Measurements from ENCODE around the gene ACBD6.
"Not testable (repeated sequence)": the region's sequence is repeated elsewhere in the genome, so short reads cannot be mapped to it uniquely, and the experiment has no call there.

ACBD6 gene

DNA sequence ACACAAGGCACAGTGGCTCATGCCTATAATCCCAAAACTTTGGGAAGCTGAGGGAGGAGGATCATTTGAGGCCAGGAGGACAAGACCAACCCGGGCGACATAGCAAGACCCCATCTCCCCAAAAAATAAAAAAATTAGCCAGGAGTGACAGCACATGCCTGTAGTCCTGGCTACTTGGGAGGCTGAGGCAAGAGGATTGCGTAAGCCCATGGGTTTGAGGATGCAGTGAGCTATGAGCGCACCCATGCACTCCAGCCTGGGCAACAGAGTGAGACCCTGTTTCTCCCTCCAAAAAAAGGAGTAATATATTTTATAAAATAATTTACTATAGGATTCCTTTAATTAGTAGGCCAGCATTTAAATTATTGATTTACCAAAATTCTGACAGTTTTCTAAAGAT is 89.8 kb downstream of the ACBD6 start:
- no peak for DNase-seq

DNA sequence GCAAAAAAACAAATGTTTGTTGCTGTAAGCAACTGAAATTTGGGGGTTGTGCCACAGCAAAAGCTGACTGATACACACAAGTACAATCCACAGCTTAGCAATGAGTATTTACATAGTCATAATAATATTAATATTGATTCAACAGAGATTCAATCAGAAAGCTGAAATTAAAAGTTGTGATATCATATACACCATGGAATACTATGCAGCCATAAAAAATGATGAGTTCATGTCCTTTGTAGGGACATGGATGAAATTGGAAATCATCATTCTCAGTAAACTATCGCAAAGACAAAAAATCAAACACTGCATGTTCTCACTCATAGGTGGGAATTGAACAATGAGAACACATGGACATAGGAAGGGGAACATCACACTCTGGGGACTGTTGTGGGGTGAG is 94.2 kb downstream of the ACBD6 start:
- DNase-seq, result not testable (repeated sequence)

DNA sequence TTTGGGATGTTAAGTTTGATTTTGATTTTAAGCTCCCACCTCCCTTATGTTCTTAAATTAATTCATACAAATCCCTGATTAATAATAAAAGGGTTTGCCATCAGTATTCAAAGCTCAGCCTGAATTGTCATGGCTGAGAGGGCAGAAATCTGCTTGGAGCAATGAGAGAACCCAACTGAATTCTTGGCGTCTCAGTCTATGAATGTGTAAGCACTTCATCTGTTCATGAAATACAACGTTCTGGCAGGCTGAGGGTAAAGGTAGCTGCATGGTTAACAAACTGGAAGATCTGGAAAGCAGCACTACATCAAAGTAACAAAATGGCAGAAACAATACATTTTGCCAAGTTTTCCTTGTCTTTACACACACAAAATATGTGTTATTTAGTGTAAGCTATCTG is 95.3 kb downstream of the ACBD6 start:
- DNase-seq, result no peak

DNA sequence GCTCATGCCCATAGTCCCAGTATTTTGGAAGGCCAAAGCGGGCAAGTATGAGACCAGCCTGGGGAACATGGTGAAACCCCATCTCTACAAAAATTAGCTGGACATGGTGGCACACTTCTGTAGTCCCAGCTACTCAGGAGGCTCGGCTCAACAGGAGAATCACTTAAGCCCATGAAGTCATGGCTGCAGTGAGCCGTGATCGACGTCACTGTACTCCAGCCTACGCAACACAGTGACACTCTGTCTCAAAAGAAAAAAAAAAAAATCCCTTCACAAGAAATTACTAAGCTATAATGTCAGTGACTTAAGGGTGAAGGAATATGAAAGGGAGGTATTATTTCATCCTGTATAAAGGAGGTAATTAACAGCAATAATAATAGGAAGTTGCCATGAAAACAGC is 99.8 kb downstream of the ACBD6 start:
- DNase-seq, result no peak

DNA sequence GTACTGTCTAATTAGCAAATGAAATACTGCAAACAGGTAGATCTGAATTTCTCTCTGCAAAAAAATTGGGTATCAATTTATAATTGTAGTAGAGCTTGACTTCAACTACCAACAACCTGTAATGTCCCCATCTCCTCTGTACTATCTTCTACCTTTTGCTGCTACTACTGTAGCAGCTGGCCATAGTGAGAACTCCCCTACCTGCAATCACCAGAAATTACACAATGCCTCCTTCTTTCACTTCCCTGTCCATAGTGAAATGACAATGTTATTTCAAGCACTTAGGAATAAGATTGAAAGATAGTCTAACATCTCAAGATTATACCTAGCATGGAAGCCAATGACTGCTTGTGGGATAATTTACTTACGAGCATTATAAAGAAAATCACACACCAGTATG is 100.4 kb downstream of the ACBD6 start:
- no peak for DNase-seq

DNA sequence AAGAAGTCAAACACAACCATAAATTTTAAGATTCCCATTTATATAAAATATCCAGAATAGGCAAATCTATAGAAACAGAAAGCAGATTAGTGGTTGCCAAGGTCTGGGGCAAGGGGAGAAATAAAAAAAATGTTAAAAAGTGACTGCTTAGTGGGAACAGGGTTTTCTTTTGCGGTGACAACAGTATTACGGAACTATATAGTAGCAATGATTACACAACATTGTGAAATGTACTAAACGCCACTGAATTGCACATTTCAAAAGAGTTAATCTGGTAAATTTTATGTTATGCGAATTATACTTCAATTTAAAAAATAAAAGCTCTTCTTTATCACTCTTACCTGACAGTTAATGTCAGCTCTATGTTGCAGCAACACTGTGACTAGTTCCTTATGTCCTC is 105.2 kb downstream of the ACBD6 start:
- no peak for DNase-seq

DNA sequence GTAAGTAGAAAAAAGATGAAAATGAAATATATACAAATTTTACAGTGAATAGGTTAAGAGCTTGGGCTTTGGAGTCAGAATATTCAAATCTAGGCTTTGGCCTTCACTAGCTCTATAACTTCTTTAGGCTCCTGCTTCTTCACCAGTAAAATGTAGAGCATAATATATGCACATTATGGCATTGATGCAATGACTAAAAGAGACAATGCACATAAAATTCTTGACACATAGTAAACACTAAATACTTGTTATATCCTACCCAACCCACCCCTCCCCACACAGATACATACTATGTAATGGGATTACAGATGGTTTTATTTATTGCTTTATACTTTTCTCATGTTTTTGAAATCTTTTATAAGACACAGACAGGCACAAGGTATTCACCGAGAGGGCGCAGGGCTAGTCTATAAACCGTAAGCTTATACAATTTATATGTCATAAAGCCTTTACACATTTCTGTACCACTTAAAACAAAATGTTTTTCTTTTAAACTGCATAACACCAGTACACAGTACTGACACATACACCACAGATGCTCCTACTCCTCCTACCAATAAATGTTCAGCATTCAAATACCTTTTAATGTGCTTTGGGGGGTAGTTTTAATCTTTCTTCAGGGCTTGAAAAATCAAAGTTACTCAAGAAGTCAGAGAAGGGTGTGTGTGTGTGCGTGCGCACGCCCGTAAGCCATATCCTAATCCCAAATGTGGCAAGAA is 109.8 kb downstream of the ACBD6 start:
- DNase-seq, result no peak

DNA sequence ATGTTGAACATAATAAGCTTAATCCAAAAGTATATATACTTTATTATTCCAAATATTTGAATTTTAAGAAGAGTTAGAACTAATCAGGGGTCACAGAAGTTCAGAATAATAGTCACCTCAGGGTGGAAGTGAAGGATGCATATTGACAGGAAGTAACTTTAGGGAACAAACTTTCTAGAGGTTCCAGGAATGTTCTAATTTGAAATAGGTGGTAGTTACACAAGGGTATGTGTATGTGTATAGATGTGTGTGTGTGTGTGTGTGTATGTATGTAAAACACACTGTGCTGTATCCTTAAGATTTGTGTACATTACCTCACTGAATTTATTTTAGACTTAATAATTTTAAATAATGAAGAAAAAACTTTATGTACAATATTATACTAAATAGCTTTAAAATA is 110.4 kb downstream of the ACBD6 start:
- no peak for DNase-seq

DNA sequence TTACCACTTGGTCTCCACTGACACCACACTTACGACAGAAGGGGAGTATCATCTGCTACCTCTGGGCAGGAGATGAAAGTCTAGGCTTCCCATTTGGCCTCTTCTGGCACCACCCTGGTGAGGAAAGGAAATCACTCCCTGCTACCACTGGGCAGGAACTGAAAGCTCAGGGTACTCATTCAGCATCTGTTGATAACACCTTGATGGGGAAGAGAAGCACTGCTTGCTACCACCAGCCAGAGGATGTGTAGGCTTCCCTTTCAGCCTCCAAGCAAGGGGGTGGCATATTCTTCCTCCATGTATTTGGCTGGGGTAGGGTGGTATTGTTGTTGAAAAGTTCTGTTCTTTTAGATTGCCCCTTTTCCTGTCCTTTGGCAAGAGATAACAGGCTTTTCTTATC is 115.0 kb downstream of the ACBD6 start:
- DNase-seq, result no peak

DNA sequence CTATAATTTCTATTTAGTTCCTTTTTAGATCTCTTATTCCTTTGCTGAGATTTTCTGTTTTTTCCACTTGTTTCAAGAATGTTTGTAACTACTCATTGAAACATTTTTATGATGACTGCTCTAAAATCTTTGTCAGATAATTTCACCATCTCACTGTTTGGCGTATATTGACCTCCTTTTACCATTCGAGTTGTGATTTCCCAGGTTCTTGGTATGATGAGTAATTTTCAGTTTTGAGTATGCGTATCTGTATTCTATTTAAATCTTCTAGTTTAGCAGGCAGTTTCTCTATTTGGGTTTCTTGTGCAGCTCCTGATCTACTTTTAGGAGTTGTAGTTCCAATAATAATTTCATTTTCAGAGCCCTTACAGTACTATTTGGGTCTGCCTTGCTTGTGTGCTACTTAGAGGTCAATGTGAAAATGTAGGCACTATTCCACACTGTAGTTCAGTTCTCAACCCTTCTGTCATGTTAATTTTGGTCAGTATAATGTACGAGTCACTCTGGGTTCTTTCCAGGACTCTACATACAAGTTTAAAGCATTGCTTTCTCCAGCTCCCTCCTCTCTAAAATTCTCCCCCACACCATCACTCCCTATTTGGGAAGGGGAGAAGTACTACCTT is 115.5 kb downstream of the ACBD6 start:
- no peak for DNase-seq

DNA sequence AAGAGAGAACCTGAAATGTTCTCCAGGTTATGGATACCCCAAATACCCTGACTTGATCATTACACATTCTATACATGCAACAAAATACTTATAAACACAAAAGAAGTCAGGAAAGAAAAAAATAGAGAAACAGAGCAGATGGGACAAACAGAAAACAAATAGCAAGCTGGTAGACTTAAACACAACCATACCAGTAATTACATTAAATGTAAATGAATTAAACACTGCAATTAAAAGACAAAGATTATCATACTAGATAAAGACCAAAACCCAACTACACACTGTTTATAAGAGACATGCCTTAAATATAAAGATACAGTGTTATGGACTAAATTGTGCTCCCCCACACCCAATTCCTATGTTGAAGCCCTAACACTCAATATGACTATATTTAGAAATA is 117.2 kb downstream of the ACBD6 start:
- no peak for DNase-seq

DNA sequence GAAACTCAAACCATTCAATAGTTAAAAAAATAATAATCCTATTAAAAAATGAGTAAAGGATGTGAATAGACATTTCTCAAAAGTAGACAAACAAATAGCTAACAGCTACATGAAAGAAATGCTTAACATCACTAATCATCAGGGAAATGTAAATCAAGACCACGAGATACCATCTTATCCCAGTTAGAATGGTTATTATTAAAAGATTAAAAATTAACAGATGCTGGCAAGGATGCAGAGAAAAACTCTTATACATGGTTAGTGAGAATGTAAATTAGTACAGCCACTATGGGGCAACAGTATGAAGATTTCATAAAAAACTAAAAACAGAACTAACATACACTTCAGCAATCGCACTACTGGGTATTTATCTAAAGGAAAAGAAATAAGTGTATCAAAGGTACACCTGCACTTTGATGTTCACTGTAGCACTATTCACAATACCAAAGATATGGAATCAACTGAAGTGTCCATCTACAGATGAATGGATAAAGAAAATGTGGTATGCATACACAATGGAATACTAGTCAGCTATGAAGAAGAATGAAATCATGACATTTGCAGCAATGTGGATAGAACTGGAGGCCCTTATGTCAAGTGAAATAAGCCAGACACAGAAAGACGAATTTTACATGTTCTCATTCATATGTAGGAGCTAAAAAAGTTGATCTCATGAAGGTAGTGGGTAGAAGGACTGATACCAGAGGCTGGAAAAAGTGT is 117.9 kb downstream of the ACBD6 start:
- DNase-seq, result no peak

DNA sequence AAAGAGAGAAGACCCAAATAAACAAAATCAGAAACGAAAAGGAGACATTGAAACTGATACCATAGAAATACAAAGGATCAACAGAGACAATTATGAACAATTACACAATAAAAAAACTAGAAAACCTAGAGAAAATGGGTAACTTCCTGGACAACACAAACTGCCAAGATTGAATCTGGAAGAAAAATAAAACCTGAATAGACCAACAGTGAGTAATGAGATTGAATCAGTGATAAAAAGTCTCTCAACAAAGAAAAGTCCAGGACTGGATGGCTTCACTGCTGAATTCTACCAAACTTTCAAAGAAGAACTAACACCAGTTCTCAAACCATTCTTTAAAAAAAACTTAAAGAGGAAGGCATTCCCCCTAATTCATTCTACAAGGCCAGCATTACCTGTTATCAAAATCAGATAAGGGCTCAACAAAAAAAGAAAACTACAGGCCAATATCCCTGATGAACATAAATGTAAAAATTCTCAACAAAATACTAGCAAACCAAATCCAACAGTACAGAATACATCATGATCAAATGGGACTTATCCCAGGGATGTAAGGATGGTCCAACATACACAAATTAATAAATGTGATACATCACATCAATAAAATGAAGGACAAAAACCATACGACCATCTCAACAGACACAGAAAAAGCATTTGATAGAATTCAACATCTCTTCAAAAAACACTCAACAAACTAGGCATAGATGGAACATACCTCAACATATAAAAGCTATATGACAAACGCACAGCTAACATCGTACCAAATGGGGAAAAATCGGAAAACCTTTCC is 119.9 kb downstream of the ACBD6 start:
- no peak for DNase-seq

DNA sequence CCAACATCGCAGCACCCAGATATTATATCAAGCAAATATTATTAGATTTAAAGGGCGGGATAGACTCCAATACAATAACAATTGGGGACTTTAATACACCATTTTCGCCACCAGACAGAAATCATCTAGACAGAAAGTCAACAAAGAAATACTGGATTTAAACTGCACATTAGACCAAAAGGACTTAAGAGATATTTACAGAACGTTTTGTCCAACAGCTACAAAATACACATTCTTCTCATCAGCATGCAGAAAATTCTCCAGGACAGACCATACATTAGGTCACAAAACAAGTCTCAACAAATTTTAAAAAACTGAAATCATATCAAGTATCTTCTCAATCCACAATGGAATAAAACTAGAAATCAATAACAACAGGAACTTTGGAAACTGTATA is 121.2 kb downstream of the ACBD6 start:
- no peak for DNase-seq

DNA sequence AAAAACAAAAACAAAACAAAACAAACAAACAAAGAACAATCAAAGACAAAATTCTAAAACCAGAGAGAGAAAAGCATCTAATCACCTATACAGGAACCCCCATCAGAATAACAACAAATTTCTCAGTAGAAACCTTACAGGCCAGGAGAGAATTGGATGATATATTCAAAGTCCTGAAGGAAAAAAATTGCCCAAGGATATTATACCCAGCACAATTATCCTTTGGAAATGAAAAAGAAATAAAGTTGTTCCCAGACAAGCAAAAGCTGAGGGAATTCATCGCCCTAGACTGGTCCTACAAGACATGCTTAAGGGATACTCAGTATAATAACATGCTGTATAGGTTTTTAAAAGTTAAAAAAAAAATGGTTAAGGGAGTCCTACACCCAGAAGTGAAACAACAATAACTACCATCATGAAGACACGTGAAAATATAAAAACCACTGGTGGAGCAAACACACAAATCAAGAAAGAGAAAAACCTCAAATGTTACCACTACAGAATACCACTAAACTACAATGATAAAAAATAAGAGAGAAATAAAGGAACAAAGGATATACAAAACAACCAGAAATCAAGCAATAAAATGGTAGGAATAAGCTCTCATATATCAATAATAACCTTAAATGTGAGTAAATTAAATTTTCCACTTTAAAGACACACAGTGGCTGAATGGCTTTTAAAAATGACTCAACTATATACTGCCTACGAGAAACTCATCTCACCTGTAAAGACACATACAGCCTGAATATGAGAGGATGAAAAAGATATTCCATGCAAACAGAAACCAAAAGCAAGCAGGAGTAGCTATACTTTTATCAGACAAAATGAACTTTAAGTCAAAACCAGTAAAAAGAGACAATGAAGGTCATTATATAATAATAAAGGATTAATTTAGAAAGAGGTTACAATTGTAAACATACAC is 121.9 kb downstream of the ACBD6 start:
- DNase-seq, result no peak

DNA sequence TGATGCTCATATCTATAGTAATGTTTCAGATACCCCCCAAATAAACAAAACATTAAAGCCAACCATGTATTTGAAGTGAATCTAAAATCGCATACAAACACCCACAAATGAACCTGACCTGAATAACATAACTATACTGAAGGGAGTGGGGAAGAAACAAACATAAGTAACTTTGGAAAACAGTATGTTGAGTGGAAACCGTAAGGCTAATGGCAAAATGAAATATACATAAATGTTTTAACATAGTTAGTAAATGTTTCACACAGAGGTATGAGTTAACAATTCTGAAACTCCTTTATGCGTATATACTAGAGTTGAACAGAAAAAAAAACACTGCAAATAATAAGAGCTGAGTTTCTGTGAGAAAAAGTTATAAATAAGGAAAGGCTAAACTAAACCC is 125.6 kb downstream of the ACBD6 start:
- DNase-seq, result no peak

DNA sequence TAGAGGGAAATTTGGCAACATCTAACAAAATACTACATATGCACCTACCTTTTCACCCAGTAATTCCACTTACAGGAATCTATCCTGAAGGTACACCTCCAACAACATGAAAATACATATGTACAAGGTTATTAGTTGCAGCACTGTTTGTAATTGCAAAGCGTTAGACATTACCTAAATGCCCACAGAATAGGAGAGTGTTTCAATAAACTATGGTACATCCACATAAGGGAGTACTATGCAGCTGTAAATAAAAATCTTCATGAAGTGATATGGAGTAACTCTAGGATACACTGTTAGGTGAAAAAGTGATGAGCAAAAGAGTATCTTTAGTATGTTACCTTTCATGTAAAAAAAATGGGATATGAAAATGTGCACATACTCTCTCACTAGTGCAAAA is 126.1 kb downstream of the ACBD6 start:
- DNase-seq, result no peak

DNA sequence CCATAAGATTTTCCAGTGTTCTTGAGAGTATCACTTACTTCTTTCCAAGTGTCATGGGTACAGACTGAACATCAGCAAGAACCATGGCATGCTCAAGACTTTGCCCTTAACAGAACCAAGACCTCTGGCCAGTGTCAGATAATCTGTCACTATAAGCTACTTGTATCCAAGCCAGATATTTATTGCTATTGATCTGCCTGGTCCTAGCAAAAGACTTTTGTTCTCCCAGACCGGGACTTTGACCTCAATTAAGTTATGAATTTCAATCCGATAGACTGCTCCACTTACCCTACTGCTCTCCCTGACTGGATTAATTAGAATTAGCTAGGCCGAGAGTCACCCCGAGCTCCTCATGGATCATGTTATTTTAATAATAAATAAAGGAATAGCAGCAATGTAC is 129.6 kb downstream of the ACBD6 start:
- DNase-seq, result no peak

DNA sequence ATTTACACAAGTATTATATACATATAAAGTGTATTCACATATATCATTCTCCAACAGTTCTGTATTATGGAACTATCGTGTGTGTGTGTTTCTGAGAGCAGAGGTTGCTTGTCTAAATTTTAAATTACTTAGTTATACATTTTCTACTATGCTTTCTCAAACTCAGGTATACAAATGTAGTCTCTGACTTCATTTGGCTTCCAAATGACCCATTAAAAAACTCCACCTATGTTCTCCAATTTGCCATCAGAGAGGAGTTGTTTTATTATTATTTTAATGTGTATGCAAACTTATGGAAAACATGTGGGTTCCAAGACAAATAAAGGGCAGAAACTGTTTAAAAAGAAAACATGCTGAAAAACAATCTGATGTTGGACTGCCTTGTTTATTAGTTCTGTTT is 131.8 kb downstream of the ACBD6 start:
- no peak for DNase-seq

DNA sequence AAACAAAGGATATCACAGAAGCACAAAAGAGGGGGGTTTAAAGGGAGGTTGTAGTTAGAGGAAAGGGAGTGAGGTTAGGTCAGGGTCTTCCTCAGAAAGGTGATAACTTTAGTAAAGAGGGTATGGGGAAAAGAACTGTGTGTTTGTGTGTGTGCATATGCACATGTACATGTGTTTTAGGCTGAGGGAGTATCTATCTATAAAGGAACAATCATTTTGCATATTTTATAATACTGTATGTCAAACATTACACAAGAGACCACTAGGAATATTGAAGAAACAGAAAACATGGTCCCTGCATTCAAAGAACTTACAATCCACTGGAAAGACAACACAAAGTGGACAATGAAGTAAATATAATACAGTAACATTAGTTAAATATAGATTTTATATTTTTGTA is 132.2 kb downstream of the ACBD6 start:
- DNase-seq, result no peak

DNA sequence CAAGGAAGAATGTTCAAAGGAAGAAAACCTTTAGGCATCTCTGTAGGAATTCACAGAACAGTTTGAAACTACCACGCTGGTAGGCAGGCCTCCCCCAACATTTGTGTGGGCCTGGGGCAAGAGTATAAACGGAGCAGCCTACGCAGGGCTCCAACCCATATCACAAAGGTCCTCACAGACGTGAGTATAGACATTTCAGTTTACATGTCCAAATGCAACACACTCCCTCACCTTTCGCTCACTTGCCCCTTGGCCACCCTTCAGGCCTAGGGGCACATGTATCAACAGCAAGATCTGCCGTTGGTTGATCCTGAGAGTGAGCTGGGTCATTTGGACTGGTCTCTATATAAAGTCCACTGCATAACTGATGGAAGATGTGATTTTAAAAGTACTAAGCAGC is 133.3 kb downstream of the ACBD6 start:
- no peak for DNase-seq

DNA sequence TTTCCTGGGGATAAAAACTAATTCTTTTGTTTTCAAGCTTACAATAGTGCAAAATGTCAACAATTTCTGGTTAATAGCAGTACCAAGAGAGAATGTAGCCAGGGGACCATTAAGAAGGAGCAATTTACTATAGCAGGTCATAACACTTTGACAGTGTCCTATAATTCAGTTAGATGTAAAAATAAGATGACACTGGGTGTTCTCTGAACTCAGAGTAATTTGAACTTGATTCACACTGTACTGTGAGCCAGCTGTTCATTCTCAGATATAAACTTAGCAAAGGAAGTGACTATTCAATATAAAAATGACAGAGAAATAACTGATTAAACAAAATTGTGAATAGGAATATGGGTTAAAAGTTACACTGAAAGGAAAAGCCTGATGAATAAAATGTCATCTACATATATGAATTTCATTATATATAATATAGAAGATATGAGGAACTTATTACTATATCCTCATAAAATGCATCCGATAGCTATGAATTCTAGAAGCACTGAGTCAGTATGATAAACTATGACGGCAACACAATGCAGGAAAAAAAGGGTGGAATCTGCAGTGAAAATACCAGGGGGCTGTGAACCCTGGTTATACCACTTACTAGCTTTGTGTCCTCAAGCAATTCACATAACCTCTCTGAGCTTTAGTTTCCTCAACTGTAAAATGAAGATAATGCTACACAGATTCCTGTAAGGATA is 135.9 kb downstream of the ACBD6 start:
- no peak for DNase-seq

All from SHP77 treated with DMSO at 0.1 percent for 48 hours (cell line).